Smooth muscle cell (in vitro differentiated cells): ENCODE results near the gene RPLP1. TPM values are rescaled to one million over a fixed set of nuclear protein-coding genes. Genes with fewer than 3 reads are reported as not detected.

Source experiments
- DNase-seq: peaks from one replicate; lab custom pipeline; 2025; ENCODE audit not compliant: unreplicated experiment; lab: John Stamatoyannopoulos, UW
- H2AFZ ChIP-seq: fragments of 200-600 bp; sonication (generic); 2 replicates; pipeline ENCODE4 v1.6.0; 2016; ENCODE audit warnings: antibody characterized with exemption, low read depth, mild to moderate bottlenecking
- H3F3A ChIP-seq: fragments of 200-600 bp; sonication (generic); 2 replicates; pipeline ENCODE4 v1.6.0; 2017; ENCODE audit warnings: antibody characterized with exemption, low read depth
- H3K27ac ChIP-seq: fragments of 200-600 bp; sonication (generic); 2 replicates; pipeline ENCODE4 v1.5.1; 2016; ENCODE audit warnings: low read depth, mild to moderate bottlenecking
- H3K27me3 ChIP-seq: fragments of 200-600 bp; sonication (generic); 2 replicates; pipeline ENCODE4 v1.6.1; 2016; ENCODE audit warnings: low read depth, mild to moderate bottlenecking
- H3K36me3 ChIP-seq: fragments of 200-600 bp; sonication (generic); 2 replicates; pipeline ENCODE4 v1.5.1; 2016; ENCODE audit warnings: low read depth
- H3K4me1 ChIP-seq: fragments of 200-600 bp; sonication (generic); 2 replicates; pipeline ENCODE4 v1.5.1; 2016; ENCODE audit warnings: low read depth
- H3K4me2 ChIP-seq: fragments of 200-600 bp; sonication (generic); 2 replicates; pipeline ENCODE4 v1.6.0; 2016; ENCODE audit warnings: mild to moderate bottlenecking
- H3K4me3 ChIP-seq: fragments of 200-600 bp; sonication (generic); 2 replicates; pipeline ENCODE4 v1.5.1; 2016; ENCODE audit warnings: mild to moderate bottlenecking
- H3K79me2 ChIP-seq: fragments of 200-600 bp; sonication (generic); 2 replicates; pipeline ENCODE4 v1.6.0; 2016; ENCODE audit warnings: low read depth, mild to moderate bottlenecking
- H3K9ac ChIP-seq: fragments of 200-600 bp; sonication (generic); 2 replicates; pipeline ENCODE4 v1.6.0; 2016; ENCODE audit warnings: low read depth
- H3K9me3 ChIP-seq: fragments of 200-600 bp; sonication (generic); replicated peaks from 2 replicates; pipeline ENCODE4 v1.5.1; 2016; ENCODE audit warnings: low read depth
- H4K20me1 ChIP-seq: fragments of 200-600 bp; sonication (generic); 2 replicates; pipeline ENCODE4 v1.6.0; 2016; ENCODE audit warnings: low read depth
- CTCF ChIP-seq: fragments of 200-600 bp; sonication (generic); IDR thresholded peaks from 2 replicates; pipeline ENCODE4 v1.5.1; 2017; ENCODE audit warnings: borderline replicate concordance, mild to moderate bottlenecking, antibody characterized with exemption; ENCODE audit not compliant: insufficient read depth, poor library complexity, severe bottlenecking
- WGBS: methylation state at CpG from one replicate; pipeline ENCODE4 v1.1.7; 2016; ENCODE audit warnings: low lambda C conversion rate; 5-methylcytosine and 5-hydroxymethylcytosine counted together
- polyA plus RNA-seq: library from polyadenylated mRNA; unstranded; fragments of >200 nt; fragmentation: Nextera tagmentation; extraction: Ambion mirVana; gene quantifications from 2 replicates; pipeline ENCODE4 v1.2.1, GENCODE V29; 2016
- total RNA-seq: library from RNA; depleted of rRNA; stranded (reverse); fragments of >200 nt; gene quantifications from 2 replicates; pipeline ENCODE4 v1.2.3, GENCODE V29; 2014

Gene RPLP1
- total and polyA plus RNA-seq, 2 experiments from 2014 or later = 375 to 1,155 TPM

GRCh38 chr15:69450968-69451695 lies 1.5 kb upstream of the RPLP1 start:
- 95% methylated on average over 12 of the region's 12 CpGs for WGBS
- peaks cover 34% of the 10 kb centered on the region for H4K20me1 ChIP-seq
- H3K9ac ChIP-seq = no peak overlapping the region
- H3K4me3 ChIP-seq = peak overlapping the region; percentile 82
- H2AFZ ChIP-seq = no peak overlapping the region
- H3K27me3 ChIP-seq = no peaks in the 10 kb centered on the region
- no peaks in the 10 kb centered on the region for H3K9me3 ChIP-seq
- peak overlapping the region; percentile 88 for H3K4me2 ChIP-seq
- H3K79me2 ChIP-seq = peaks cover 30% of the 10 kb centered on the region
- DNase-seq = no peak
- H3K27ac ChIP-seq = peak overlapping the region; percentile 70
- H3F3A ChIP-seq = peaks cover 35% of the 10 kb centered on the region
- TF ChIP-seq CTCF = no peak
- no peaks in the 10 kb centered on the region for H3K36me3 ChIP-seq
- H3K4me1 ChIP-seq = peaks cover 17% of the 10 kb centered on the region

GRCh38 chr15:69451951-69452691 lies 497 bp upstream of the RPLP1 start:
- Histone ChIP-seq H3K79me2 (peaks cover 30% of the 10 kb centered on the region), H3K4me3 (peak overlapping the region; percentile 82), H3F3A (peaks cover 35% of the 10 kb centered on the region), H3K9me3 (no peaks in the 10 kb centered on the region), H2AFZ (peak overlapping the region; percentile 93), H3K4me1 (peaks cover 17% of the 10 kb centered on the region), H3K36me3 (no peaks in the 10 kb centered on the region), H3K9ac (peak overlapping the region; percentile 92), H4K20me1 (peaks cover 42% of the 10 kb centered on the region), H3K27ac (peak overlapping the region; percentile 70), H3K27me3 (no peaks in the 10 kb centered on the region), H3K4me2 (peak overlapping the region; percentile 88)
- 5% methylated on average over 32 of the region's 32 CpGs for WGBS
- TF ChIP-seq CTCF = no peak
- no peak for DNase-seq

GRCh38 chr15:69454953-69455352 lies 2.3 kb downstream of the RPLP1 start:
- Histone ChIP-seq H2AFZ (no peak overlapping the region), H3K9ac (no peak overlapping the region), H4K20me1 (peaks cover 46% of the 10 kb centered on the region), H3K27me3 (no peaks in the 10 kb centered on the region), H3K4me3 (peak overlapping the region; percentile 82), H3K27ac (peak overlapping the region; percentile 87), H3K4me2 (peak overlapping the region; percentile 88), H3F3A (peaks cover 46% of the 10 kb centered on the region), H3K9me3 (no peaks in the 10 kb centered on the region), H3K4me1 (peaks cover 17% of the 10 kb centered on the region), H3K36me3 (no peaks in the 10 kb centered on the region), H3K79me2 (peaks cover 30% of the 10 kb centered on the region)
- no peak for DNase-seq
- WGBS = 80% methylated on average over 5 of the region's 5 CpGs
- no peak for TF ChIP-seq CTCF
